CD14-positive monocyte (primary cell): ENCODE measurements around the gene MAFG. TPM values are rescaled to one million over a fixed set of nuclear protein-coding genes. Genes with fewer than 3 reads are reported as not detected.

Experiments used
- DNase-seq, 3 donors: peaks; one replicate each; pipeline ENCODE4 v3.0.0-alpha.2; 2011 to 2022
- H2AFZ ChIP-seq: 2 replicates; pipeline ENCODE4 v1.6.0; 2012; ENCODE audit warnings: mild to moderate bottlenecking, low read depth, low read length, inconsistent platforms; ENCODE audit not compliant: insufficient read depth, poor library complexity, severe bottlenecking
- H3K27ac ChIP-seq, 2 donors: 1 replicate in 1 of 2; 2 replicates in 1 of 2; pipeline ENCODE4 v1.5.1; 2012 to 2013; ENCODE audit warnings: low read length in 2 of 2, control low read depth in 1 of 2, inconsistent platforms in 1 of 2, low read depth in 1 of 2, mild to moderate bottlenecking in 1 of 2
- H3K27me3 ChIP-seq, 2 donors: one replicate each; pipeline versions ENCODE4 v1.6.0 to v1.6.1; 2011 to 2013; ENCODE audit warnings: low read length in 2 of 2; ENCODE audit not compliant: control insufficient read depth in 2 of 2, insufficient read depth in 2 of 2
- H3K36me3 ChIP-seq, 2 donors: replicated peaks in 1 of 2; 1 replicate in 1 of 2; 2 replicates in 1 of 2; pipeline versions ENCODE4 v1.5.1 to v1.6.1; 2012 to 2013; ENCODE audit warnings: low read length in 2 of 2, control low read depth in 1 of 2, inconsistent platforms in 1 of 2, mild to moderate bottlenecking in 1 of 2; ENCODE audit not compliant: insufficient read depth in 2 of 2, control insufficient read depth in 1 of 2
- H3K4me1 ChIP-seq, 2 donors: 1 replicate in 1 of 2; 2 replicates in 1 of 2; pipeline versions ENCODE4 v1.5.1 to v1.6.1; 2012 to 2013; ENCODE audit warnings: low read length in 2 of 2, control low read depth in 1 of 2, inconsistent platforms in 1 of 2, mild to moderate bottlenecking in 1 of 2, moderate library complexity in 1 of 2; ENCODE audit not compliant: insufficient read depth in 2 of 2, control insufficient read depth in 1 of 2
- H3K4me2 ChIP-seq: replicated peaks from 2 replicates; pipeline ENCODE3; 2012; ENCODE audit warnings: low read length, moderate library complexity, mild to moderate bottlenecking; ENCODE audit not compliant: poor library complexity, severe bottlenecking; ENCODE audit errors: extremely low read depth
- H3K4me3 ChIP-seq, 3 experiments: fragments of 200-600 bp in 1 of 3; sonication (generic) in 1 of 3; replicated peaks in 1 of 3; 1 replicate in 2 of 3; 2 replicates in 1 of 3; pipeline ENCODE4 v1.5.1; 2011 to 2013; ENCODE audit warnings: low read length in 3 of 3, mild to moderate bottlenecking in 3 of 3, control low read depth in 2 of 3, low read depth in 2 of 3, inconsistent platforms in 1 of 3, moderate library complexity in 1 of 3
- H3K79me2 ChIP-seq: 2 replicates; pipeline ENCODE4 v1.6.0; 2012; ENCODE audit warnings: mild to moderate bottlenecking, control low read depth, inconsistent platforms, low read length, moderate library complexity; ENCODE audit not compliant: insufficient read depth
- H3K9ac ChIP-seq: 2 replicates; pipeline ENCODE4 v1.6.0; 2017; ENCODE audit warnings: low read length, mild to moderate bottlenecking; ENCODE audit not compliant: insufficient read depth, poor library complexity, severe bottlenecking
- H3K9me3 ChIP-seq, 2 donors: replicated peaks in 1 of 2; 1 replicate in 1 of 2; 2 replicates in 1 of 2; pipeline versions ENCODE4 v1.5.1 to v1.6.1; 2012 to 2013; ENCODE audit warnings: low read length in 2 of 2, control low read depth in 1 of 2; ENCODE audit not compliant: control insufficient read depth in 1 of 2, insufficient read depth in 1 of 2
- H4K20me1 ChIP-seq: 2 replicates; pipeline ENCODE4 v1.6.0; 2012; ENCODE audit warnings: mild to moderate bottlenecking, low read length, control low read depth, moderate library complexity; ENCODE audit not compliant: insufficient read depth
- H3K27ac Mint-ChIP-seq, 7 donors: one replicate each; pipeline ENCODE4 v1.8.0; 2020; ENCODE audit warnings: mild to moderate bottlenecking in 7 of 7, mixed read lengths in 7 of 7, moderate library complexity in 6 of 7, inconsistent platforms in 2 of 7
- H3K27me3 Mint-ChIP-seq, 3 donors: one replicate each; pipeline ENCODE4 v1.8.0; 2021 to 2022; ENCODE audit warnings: low read depth in 3 of 3, mild to moderate bottlenecking in 3 of 3, mixed read lengths in 3 of 3, moderate library complexity in 3 of 3, inconsistent platforms in 1 of 3
- H3K36me3 Mint-ChIP-seq, 2 donors: one replicate each; pipeline ENCODE4 v1.8.0; 2020; ENCODE audit warnings: mixed read lengths in 2 of 2, inconsistent platforms in 1 of 2, mild to moderate bottlenecking in 1 of 2
- H3K4me1 Mint-ChIP-seq: one replicate; pipeline ENCODE4 v1.8.0; 2020; ENCODE audit warnings: mild to moderate bottlenecking, mixed read lengths
- H3K4me3 Mint-ChIP-seq, 2 donors: one replicate each; pipeline ENCODE4 v1.8.0; 2020; ENCODE audit warnings: mild to moderate bottlenecking in 2 of 2, mixed read lengths in 2 of 2, moderate library complexity in 1 of 2
- H3K9me3 Mint-ChIP-seq, 7 donors: one replicate each; pipeline ENCODE4 v1.8.0; 2020 to 2022; ENCODE audit warnings: mixed read lengths in 7 of 7, mild to moderate bottlenecking in 6 of 7, moderate library complexity in 6 of 7, inconsistent platforms in 2 of 7
- WGBS: methylation state at CpG from one replicate; pipeline ENCODE4 v1.1.5; 2013; ENCODE audit warnings: missing lambda C conversion rate; ENCODE audit not compliant: insufficient coverage; 5-methylcytosine and 5-hydroxymethylcytosine counted together
- intact Hi-C, 2 donors: fragments of 100-400 bp; cut with micrococcal nuclease; formaldehyde crosslinking; loops; one replicate each; pipeline versions ENCODE4 v1.15.0 to v1.15.1; 2023
- polyA plus RNA-seq, 3 donors: library from polyadenylated mRNA; depleted of rRNA in 1 of 3; unstranded in 2 of 3; stranded (reverse) in 1 of 3; fragments of 300-500 nt in 2 of 3; fragments of >200 nt in 1 of 3; fragmentation: Illumina TruSeq in 2 of 3; gene quantifications; 1 replicate in 2 of 3; 2 replicates in 1 of 3; pipeline ENCODE4 v1.2.3, GENCODE V29; 2012 to 2021
- TF ChIP-seq, protein P1 (sequence below): fragments of 200-600 bp; IDR thresholded peaks from one replicate; pipeline ENCODE4 v1.8.0; 2022; ENCODE audit warnings: antibody characterized with exemption, mild to moderate bottlenecking

The MAFG gene
- polyA plus RNA-seq, 3 donors, result 7.4 to 66.0 (median 7.6) TPM

DNA sequence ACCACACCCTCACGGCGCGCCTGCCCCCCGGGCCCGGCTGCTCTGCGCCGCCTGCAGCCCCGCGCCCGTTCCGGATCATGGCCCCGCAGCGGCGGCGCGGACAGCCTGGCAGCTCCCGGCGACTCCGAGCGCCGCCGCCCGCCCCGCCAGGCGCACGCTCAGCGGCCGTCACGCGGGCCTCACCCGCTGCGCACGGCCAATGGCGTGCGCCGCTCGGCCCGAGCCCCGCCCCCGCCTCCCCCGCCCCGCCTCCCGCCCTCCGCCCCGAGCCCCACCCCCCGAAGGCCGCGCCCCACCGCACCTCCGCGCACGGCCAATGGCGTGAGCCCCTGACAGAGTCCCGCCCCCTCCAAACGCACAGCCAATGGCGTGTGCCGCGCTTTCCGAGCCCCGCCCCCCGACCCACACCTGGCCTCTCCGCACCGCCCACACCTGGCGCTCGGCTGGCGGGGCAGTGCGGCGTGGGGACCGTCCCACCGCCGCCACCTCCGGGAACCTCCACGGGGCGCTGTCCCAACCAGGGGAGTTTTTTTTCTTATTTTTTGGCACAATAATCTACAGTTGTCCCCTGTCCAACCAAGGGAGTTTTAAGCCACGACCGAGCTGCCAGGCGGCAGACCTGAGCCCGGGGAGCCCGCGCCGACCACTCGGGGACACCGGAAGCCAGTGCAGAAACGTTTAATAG is 16.1 kb downstream of the MAFG start, which contains the start of gene PCYT2:
TSS of gene PCYT2 (minus strand) at position 123 of the 685 bp plus-strand sequence. CDS start at position 79, 44 bp downstream.
- H3K4me1 Mint-ChIP-seq, result peaks cover 31% of the 10 kb centered on the region
- Histone ChIP-seq H4K20me1 (peaks cover 61% of the 10 kb centered on the region), H3K4me3 (peak within 1 kb of the TSS; percentile 56 to 81 (median 59)), H3K27me3 (no peaks in the 10 kb centered on the region), H3K27ac (no peak within 1 kb of the TSS), H3K4me1 (peaks cover 23 to 29% of the 10 kb centered on the region in 2 donors), H2AFZ (peak within 1 kb of the TSS; percentile 75), H3K79me2 (peaks cover 42% of the 10 kb centered on the region), H3K36me3 (peaks cover 52 to 59% of the 10 kb centered on the region in 2 donors), H3K9ac (peak within 1 kb of the TSS; percentile 51), H3K9me3 (no peaks in the 10 kb centered on the region), H3K4me2 (peak within 1 kb of the TSS; percentile 96)
- DNase-seq, result peak; percentile 75 to 88 (median 81)
- TF ChIP-seq, protein P1, sequence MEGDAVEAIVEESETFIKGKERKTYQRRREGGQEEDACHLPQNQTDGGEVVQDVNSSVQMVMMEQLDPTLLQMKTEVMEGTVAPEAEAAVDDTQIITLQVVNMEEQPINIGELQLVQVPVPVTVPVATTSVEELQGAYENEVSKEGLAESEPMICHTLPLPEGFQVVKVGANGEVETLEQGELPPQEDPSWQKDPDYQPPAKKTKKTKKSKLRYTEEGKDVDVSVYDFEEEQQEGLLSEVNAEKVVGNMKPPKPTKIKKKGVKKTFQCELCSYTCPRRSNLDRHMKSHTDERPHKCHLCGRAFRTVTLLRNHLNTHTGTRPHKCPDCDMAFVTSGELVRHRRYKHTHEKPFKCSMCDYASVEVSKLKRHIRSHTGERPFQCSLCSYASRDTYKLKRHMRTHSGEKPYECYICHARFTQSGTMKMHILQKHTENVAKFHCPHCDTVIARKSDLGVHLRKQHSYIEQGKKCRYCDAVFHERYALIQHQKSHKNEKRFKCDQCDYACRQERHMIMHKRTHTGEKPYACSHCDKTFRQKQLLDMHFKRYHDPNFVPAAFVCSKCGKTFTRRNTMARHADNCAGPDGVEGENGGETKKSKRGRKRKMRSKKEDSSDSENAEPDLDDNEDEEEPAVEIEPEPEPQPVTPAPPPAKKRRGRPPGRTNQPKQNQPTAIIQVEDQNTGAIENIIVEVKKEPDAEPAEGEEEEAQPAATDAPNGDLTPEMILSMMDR, result no peak
- peak within 1 kb of the TSS; percentile 87 to 94 for H3K4me3 Mint-ChIP-seq
- peaks cover 52 to 67% of the 10 kb centered on the region in 2 donors for H3K36me3 Mint-ChIP-seq
- intact Hi-C loops, result loop anchor here in 1 of 2 donors (10.0 kb wide), 1 partner anchor 47 kb away; the partner anchor contains the start of gene P4HB
- no peaks in the 10 kb centered on the region for H3K27me3 Mint-ChIP-seq
- WGBS, result 8% methylated on average over 46 of the region's 84 CpGs
- H3K9me3 Mint-ChIP-seq, result peaks cover 0 to 3% (median under 1%) of the 10 kb centered on the region in 7 donors
- peak within 1 kb of the TSS in 4 of 7 donors; percentile 15 to 75 (median 62) for H3K27ac Mint-ChIP-seq

DNA sequence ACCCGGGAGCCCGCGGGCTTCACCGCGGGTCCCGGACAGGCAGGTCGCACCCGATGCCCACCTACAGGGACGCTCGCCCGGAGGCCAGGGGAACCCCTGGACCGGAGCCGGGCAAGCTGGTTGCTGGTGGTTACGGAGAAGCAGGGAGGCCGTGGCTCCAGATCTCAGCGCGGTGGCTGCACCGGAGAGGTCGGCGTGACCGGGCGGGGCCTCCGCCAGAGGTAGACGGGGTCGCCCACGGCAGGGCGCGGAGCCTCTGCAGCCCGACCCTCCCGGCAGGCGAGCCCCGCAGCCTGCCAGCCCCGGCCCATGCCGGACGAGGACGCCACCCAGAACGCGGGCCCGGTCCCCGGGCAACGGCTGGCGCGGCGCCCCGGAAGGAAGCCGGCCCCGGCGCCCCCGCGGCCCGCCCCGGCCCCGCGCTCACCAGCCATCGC is 16.7 kb downstream of the MAFG start:
- DNase-seq, result no peak

More for the DNA sequence above, 16.7 kb downstream of the MAFG start:
- H3K4me3 ChIP-seq, result peak overlapping the region; percentile 56 to 81 (median 59)
- Mint-ChIP-seq H3K4me3 (peak overlapping the region; percentile 87 to 94), H3K36me3 (peaks cover 54 to 67% of the 10 kb centered on the region in 2 donors), H3K9me3 (no peaks in the 10 kb centered on the region), H3K27ac (no peak overlapping the region), H3K4me1 (peaks cover 26% of the 10 kb centered on the region), H3K27me3 (no peaks in the 10 kb centered on the region)
- no peaks in the 10 kb centered on the region for H3K9me3 ChIP-seq
- peaks cover 57 to 62% of the 10 kb centered on the region in 2 donors for H3K36me3 ChIP-seq
- intact Hi-C loops, result loop anchor here in 1 of 2 donors (10.0 kb wide), 1 partner anchor 46 kb away; the partner anchor contains the start of gene P4HB
- TF ChIP-seq, protein P1, result no peak
- under 1% methylated on average over 55 of the region's 55 CpGs for WGBS
- peak overlapping the region; percentile 75 for H2AFZ ChIP-seq
- peaks cover 18 to 23% of the 10 kb centered on the region in 2 donors for H3K4me1 ChIP-seq
- no peak overlapping the region for H3K27ac ChIP-seq
- peak overlapping the region; percentile 96 for H3K4me2 ChIP-seq
- H3K79me2 ChIP-seq, result peaks cover 36% of the 10 kb centered on the region
- H4K20me1 ChIP-seq, result peaks cover 56% of the 10 kb centered on the region
- no peaks in the 10 kb centered on the region for H3K27me3 ChIP-seq
- peak overlapping the region; percentile 51 for H3K9ac ChIP-seq
